ENCODE data around the gene CFAP57. TPM values are rescaled to one million over a fixed set of nuclear protein-coding genes. Genes with fewer than 3 reads are reported as not detected.

The CFAP57 gene
- total and polyA plus RNA-seq, 2 experiments from 2014 or later: 0.10 to 0.46 TPM

GRCh38 chr1:43184995-43185394 lies 12.9 kb downstream of the CFAP57 start:
- TF ChIP-seq EZH2phosphoT487 (IDR thresholded peaks at IDR 0.05; ENCODE audit: low read depth, severe bottlenecking, unreplicated experiment) (no peak), CTCF (IDR thresholded peaks at IDR 0.05; ENCODE audit: poor library complexity) (no peak), EZH2 (IDR thresholded peaks at IDR 0.05; ENCODE audit: borderline replicate concordance) (no peak)
- Histone ChIP-seq H3K27me3 (no peaks in the 10 kb centered on the region), H3K9me2 (replicated peaks; ENCODE audit: insufficient read depth) (no peaks in the 10 kb centered on the region)

GRCh38 chr1:43188106-43188505 lies 16.0 kb downstream of the CFAP57 start:
- no peaks in the 10 kb centered on the region for H4K20me1 ChIP-seq (ENCODE audit: insufficient read depth, poor library complexity, severe bottlenecking)
- H3K27me3 ChIP-seq: no peaks in the 10 kb centered on the region
- H3K4me2 ChIP-seq: no peak overlapping the region
- no peaks in the 10 kb centered on the region for H3K36me3 ChIP-seq (replicated peaks; ENCODE audit: insufficient read depth, low read depth)
- H3K9me3 ChIP-seq (ENCODE audit: low read depth): no peaks in the 10 kb centered on the region
- H3K79me2 ChIP-seq: no peaks in the 10 kb centered on the region
- no peak for DNase-seq (ENCODE audit: low spot score)
- no peak overlapping the region for H3K4me3 ChIP-seq
- no peak overlapping the region for H2AFZ ChIP-seq
- WGBS (ENCODE audit: low lambda C conversion rate, missing lambda C conversion rate): 97% methylated on average over 1 of the region's 1 CpG
- H3K27ac ChIP-seq: no peak overlapping the region
- H3K9me2 ChIP-seq (replicated peaks; ENCODE audit: insufficient read depth): no peaks in the 10 kb centered on the region
- no peaks in the 10 kb centered on the region for H3K4me1 ChIP-seq (ENCODE audit: insufficient read depth)
- no peak for TF ChIP-seq CTCF (IDR thresholded peaks at IDR 0.05; ENCODE audit: poor library complexity)
- TF ChIP-seq EZH2phosphoT487 (IDR thresholded peaks at IDR 0.05; ENCODE audit: low read depth, severe bottlenecking, unreplicated experiment): no peak
- no peak for TF ChIP-seq EZH2 (IDR thresholded peaks at IDR 0.05; ENCODE audit: borderline replicate concordance)

More at GRCh38 chr1:43184995-43185394, 12.9 kb downstream of the CFAP57 start:
- H3K27ac ChIP-seq: no peak overlapping the region
- H2AFZ ChIP-seq: no peak overlapping the region
- WGBS (ENCODE audit: low lambda C conversion rate, missing lambda C conversion rate): 92% methylated on average over 3 of the region's 3 CpGs
- H3K79me2 ChIP-seq: no peaks in the 10 kb centered on the region
- H4K20me1 ChIP-seq (ENCODE audit: insufficient read depth, poor library complexity, severe bottlenecking): no peaks in the 10 kb centered on the region
- H3K4me2 ChIP-seq: no peak overlapping the region
- no peaks in the 10 kb centered on the region for H3K4me1 ChIP-seq (ENCODE audit: insufficient read depth)
- H3K36me3 ChIP-seq (replicated peaks; ENCODE audit: insufficient read depth, low read depth): no peaks in the 10 kb centered on the region
- DNase-seq (ENCODE audit: low spot score): no peak
- H3K9me3 ChIP-seq (ENCODE audit: low read depth): no peaks in the 10 kb centered on the region
- H3K4me3 ChIP-seq: no peak overlapping the region

GRCh38 chr1:43194509-43194908 lies 22.4 kb downstream of the CFAP57 start:
- Histone ChIP-seq H3K79me2 (no peaks in the 10 kb centered on the region), H3K36me3 (replicated peaks; ENCODE audit: insufficient read depth, low read depth) (no peaks in the 10 kb centered on the region), H3K4me3 (no peak overlapping the region), H3K9me2 (replicated peaks; ENCODE audit: insufficient read depth) (no peaks in the 10 kb centered on the region), H3K4me2 (no peak overlapping the region), H3K27me3 (no peaks in the 10 kb centered on the region), H3K27ac (no peak overlapping the region), H3K9me3 (ENCODE audit: low read depth) (no peaks in the 10 kb centered on the region), H4K20me1 (ENCODE audit: insufficient read depth, poor library complexity, severe bottlenecking) (no peaks in the 10 kb centered on the region), H2AFZ (no peak overlapping the region), H3K4me1 (ENCODE audit: insufficient read depth) (no peaks in the 10 kb centered on the region)
- TF ChIP-seq CTCF (IDR thresholded peaks at IDR 0.05; ENCODE audit: poor library complexity) (no peak), EZH2phosphoT487 (IDR thresholded peaks at IDR 0.05; ENCODE audit: low read depth, severe bottlenecking, unreplicated experiment) (no peak), EZH2 (IDR thresholded peaks at IDR 0.05; ENCODE audit: borderline replicate concordance) (no peak)
- DNase-seq (ENCODE audit: low spot score): no peak
